NCI-H1048 (cell line): ENCODE results near the gene L3MBTL4.

Source experiments
- DNase-seq: peaks from one replicate; lab custom pipeline; 2025; lab: John Stamatoyannopoulos, UW

Gene L3MBTL4

DNA sequence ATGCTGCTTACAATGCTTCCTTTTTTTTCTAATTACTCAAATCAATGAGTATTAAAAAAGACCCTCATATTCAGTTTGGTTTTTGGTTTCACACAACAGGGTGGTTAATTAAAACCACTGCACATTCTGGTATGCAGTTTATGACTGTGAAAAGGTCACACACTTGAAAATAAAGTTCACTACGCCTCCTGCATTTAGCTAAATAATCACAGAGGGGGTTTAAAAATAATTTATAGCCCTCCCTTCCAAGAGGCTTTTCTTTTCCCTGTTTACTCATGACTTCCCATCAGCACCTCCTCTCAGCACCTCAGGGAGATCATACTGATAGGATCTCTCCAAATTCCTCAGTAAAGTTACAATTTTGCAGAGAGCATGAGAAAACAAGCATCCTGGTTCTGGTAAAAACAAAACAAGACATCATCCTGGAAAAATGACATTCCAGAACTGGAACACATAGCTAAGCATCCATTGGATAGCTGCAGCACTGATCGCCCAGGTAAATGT, 389.9 kb downstream of the L3MBTL4 start:
- no peak for DNase-seq

DNA sequence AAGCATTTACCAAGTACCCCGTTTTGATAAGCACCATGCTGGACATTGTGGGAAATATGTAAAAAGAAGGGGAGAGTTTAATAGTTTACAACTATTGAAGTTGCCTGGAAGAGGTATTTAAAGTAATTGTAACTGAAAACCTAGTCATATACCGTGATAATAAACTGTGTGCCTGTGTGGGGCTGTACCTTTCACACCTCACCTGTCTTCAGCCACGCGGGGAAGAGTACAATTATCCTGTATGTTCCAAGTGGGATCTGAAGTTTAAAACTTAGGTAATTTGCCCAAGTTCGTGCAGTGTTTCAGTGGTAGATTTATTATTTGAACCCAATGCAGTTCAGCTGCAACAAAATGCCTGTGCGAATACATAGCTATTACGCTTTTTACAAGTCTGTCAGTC, 391.2 kb downstream of the L3MBTL4 start:
- no peak for DNase-seq

DNA sequence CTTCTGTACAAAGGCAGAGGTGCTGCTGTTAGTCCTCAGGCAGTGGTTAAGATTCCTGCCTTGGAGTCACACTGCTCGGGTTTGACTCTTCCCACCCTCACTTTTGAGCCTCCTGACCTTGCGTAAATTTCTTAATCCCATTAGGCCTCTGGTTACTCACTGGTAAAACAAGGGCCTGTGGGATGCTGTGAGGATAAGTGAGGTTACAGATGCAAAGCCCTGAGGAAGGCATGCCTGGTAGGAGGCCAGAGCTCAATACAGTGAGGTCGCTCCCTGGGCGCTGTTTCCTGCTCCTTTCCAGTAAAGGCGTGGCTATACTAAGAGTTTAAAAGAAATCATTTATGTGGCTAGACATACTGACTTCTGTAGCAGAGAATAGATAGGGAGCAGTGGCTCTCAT, 391.9 kb downstream of the L3MBTL4 start:
- DNase-seq = no peak

DNA sequence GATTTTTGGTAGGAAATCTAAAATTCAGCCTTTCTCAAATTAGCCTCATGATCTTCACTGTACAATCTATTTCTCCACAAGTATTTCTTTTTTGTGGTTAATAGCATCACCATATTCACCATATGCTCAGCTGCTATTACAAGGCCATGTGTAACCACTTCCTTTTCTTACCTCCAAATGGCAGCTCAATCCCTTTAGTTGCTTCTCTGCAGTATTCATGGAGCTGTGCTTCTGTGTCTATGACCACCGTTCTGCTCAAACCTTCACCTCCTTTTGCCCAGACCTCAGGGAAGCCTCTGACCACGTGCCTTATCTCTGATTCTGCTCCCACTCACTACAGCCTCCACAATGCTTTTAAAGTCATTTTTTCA, 392.7 kb downstream of the L3MBTL4 start:
- DNase-seq = no peak

DNA sequence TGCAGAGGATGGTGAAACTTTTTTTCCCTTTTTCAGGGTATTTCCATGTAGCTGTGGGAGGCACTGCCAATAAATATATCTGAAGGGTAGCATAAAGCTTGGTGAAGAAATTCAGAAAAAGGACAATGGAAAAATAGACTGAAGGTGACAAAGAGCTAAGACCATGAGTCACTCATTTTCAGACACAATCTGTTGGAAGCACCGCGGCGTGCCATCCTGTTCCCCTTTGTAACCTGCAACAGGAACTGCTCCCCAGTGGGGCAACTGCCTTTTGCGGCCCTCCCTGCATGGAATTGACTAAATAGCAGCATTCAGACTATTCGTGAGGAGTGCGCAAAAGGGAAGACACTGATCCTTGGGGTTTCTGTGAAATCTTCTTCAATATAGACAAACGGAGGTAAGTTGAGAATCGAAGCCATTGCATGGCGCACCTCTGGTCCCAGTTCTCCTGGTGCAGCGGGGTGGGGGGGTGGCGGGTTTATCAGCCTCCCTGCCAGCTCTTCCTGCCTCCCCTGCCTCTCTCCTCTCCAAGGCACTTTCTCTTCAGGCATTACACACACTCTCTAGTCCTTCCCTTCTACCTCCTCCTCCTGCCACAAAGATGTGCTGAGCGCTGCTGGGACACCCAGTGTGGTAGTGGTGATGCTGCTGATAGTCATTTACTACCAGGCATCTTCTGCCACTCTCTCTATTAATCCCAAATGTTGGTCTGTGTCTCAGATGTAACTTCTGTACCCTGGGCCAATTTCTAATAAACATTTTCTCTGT, 393.2 kb downstream of the L3MBTL4 start:
- DNase-seq = no peak

DNA sequence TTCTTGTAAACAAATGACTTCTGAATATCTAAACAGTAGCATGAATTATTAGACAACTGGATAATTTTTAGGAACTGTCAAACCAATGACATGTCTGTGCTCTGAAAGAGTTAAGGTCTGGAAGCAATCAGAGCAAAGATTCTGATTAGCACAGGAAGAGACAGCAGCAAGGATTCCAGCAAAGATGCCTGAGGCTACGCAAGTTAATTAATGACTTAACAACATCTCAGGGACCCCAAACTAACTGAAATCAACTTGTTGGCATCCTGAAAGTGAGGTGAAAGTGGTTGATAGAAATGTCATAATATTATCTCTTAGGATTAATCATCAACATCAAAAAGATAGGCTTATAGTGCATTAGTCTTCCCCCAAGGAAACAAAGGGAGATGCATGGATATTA, 396.0 kb downstream of the L3MBTL4 start:
- no peak for DNase-seq

DNA sequence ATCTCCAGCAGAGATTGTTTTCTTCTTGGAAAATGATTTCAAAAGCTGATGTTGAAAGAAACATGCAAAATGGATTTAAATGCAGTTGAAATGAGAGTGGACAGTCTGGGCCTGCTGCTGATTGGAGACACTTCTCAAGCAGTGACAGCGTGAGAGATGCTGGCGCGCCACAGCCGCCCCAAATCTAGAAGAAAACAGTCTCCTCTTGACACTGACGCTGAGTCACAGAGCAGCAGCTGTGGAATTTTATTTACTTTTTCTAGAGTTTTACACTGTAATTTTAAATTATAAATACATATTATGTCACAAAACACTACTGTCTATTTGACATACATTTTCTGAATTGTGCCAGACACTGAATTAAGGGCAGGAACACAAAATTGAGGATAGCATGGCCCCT, 397.5 kb downstream of the L3MBTL4 start:
- no peak for DNase-seq

DNA sequence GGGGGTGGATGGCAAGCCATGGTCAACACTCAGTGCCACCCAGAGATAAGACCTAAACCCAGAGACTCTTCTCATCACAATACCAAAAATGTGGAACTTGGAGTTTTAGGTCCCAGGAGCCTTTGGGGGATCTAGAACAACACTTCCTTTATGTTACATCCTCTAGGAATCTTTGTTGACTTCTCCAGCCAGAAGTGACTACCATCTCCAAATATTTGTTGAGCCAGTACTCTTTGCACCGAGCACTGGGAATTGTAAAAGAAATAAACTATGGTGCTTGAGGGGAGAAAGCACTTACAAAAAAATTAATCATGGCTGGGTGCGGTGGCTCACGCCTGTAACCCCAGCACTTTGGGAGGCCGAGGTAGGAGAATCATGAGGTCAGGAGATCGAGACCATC, 399.3 kb downstream of the L3MBTL4 start:
- no peak for DNase-seq

DNA sequence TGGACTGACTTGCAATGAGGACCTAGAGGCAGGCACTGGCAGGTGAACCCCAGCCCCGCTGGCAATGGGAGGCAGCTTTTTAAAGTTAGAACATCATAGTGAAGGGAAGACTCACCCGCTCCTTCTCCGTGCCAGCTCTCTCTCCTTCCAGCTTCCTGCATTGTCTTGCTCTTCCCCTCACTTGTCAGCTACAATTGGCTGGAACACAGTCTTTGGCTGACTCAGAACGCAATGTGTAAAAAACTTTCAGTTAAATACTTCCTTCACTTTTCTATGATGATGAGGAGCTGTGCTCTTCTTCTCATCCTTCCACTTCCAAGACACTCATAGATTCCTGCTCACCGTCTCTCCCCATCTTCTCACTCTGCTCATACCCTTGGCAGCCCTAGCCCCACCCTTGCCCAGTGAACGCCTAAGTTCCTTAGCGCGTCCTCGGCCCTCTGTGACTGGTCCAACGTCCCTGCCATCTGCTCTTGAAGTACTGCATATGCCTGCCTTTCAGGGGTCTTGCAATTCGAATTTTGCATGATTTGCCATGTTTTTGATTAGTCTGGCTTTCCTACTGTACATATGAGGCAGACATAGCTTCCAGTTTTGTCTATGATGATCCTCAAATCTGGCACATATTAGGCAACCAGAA, 401.4 kb downstream of the L3MBTL4 start:
- no peak for DNase-seq

DNA sequence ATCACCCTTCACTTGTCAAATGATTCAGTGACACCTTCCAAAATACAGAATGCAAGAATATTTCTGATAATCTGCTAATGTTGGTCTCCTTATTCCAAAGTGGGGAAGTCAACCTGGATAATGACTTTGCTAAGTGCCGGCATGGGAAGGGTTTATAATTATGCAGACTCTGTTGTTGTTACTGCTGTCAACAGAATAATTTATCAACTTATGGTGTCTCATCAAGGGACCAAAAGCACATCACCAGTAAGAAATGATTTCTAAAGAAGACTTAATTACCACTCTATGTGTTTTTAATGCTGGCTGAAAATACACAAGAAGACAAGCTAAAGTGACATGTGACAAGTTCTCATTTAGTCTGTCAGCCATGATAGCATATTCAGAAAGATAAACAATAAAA, 403.8 kb downstream of the L3MBTL4 start:
- DNase-seq = no peak

DNA sequence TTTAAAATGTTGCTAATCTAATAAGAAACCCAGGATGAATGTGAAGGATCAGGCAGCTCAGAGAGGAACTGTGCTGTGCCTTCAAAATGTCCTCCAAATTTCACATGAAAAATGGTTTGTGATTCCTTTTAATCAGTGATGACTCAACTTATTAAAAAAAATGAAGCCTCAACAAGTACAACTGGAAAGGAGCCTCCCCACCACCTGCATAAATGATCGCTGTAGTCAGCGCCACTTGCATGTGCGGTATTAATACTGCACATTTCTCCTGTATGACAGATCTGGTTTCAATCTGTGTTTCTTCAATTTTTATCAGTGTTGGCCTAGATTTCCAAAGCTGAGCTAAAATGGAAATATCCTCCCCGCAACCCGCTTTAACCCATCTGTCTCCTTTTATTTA, 404.4 kb downstream of the L3MBTL4 start:
- no peak for DNase-seq

DNA sequence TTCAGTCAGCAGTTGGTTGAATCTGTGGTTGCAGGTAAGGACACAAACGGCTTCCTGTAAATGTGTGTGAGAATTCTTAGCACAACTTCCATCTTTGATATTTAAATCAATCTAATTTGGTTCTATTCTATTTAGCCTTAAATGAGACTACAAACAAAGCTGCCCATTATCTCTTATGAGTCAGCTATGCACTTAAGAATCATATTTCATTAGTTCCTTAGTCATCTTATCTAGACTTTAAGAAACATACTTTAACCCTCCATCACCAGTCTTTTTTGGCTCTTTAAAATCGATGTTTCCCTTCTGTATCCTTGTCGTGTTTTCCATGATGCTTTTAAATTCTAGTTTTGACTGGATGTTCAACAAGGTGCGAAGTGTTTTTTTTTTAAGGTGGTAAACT, 405.0 kb downstream of the L3MBTL4 start:
- no peak for DNase-seq

DNA sequence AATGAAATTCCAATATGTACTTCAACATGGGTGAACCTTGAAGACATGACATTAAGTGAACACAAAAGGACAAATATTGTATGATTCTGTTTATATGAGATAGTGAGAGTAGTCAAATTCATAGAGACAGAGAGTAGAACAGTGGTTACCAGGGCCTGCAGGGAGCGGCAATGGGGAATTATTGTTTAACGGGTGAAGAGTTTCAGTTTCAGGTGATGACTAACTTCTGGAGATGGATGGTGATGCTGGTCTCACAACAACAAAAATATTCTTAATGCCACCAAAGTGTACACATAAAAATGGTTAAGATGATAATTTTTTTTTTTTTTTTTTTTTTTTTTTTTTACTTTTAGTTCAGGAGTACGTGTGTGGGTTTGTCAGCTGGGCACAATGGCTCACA, 410.0 kb downstream of the L3MBTL4 start:
- DNase-seq = no peak

DNA sequence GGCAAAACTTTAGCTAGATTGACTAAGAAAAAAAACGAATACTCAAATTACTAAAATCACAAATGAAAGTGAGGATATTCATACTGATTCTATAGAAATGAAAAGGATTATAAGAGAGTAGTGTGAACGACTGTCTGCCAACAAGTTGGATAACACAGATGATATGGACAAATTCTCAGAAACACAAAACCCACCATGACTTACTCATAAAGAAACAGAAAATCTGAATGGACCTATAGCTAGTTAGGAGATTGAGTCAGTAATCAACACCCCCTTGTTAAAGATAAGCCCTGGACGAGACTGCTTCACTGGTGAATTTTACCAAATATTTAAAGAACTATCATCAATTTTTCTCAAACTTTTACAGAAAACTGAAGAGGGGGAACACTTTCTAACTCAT, 410.6 kb downstream of the L3MBTL4 start:
- DNase-seq = no peak

DNA sequence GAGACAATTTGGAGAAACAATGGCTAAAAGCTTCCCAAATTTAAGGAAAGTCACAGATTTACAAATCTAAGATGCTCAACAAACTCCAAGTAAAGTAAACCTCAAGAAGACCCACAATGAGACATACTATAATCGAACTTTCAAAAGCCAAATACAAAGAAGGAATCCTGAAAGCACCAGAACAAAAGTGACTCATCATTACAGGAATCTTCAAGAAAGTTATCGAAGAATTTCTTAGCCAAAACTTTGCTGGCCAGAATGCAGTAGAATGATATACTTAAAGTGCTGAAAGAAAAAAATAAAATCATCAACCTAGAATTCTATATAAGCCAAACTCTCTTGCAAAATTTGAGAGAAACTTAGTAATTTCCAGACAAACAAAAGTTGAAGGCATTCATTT, 412.8 kb downstream of the L3MBTL4 start:
- no peak for DNase-seq

DNA sequence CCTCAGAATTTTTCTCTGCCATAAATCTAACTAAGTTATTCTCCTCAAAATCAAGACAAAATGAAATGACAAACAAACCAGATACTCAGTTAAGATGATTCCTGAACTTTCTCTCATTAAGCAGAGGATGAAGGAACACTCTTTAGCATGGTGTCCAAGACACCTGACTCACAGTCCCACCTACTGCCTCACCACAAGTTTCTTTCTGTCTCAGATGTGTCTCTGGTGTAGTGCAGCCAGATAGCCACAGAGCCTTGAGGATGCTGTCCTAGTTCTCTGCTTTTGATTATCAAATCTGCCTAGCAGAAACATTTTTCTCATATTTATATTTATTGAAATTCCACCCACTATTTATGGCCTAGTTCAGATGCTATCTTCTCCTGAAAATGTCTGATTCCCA, 415.8 kb downstream of the L3MBTL4 start:
- no peak for DNase-seq

DNA sequence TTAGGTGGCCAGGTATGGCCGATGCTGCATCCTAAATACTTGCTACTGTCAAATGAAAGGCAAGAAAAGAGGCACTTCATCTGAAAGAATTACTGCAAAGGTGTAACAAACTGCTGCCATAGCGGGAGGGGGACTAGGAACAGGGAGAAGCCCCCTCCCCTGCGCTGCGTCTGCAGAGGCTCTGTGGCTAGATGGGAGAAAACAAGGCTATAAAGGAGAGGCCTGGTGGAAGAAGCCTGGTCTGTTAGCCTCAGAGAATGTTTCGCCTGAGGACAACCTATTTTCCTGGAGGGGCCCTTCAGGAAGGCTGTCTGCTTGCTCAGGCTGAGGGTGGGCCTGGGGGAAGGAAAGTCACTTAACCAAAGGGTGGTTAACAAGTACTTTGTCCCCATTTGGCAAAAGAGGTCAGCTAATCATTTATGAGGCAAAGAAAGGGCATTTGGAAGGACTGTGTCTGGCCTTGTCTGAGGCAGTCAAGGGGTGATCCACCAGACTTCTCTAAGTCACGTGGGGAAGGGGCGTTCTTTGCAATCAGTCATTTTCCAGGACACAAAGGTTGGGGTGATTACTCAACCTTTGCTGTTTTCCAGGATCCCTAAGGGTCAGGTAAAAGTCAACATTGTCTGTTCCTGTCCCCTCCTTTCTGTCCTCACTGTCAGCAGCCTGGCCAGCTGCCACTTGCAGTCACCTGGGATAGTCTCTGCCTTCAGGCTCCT, 416.4 kb downstream of the L3MBTL4 start:
- DNase-seq = no peak

DNA sequence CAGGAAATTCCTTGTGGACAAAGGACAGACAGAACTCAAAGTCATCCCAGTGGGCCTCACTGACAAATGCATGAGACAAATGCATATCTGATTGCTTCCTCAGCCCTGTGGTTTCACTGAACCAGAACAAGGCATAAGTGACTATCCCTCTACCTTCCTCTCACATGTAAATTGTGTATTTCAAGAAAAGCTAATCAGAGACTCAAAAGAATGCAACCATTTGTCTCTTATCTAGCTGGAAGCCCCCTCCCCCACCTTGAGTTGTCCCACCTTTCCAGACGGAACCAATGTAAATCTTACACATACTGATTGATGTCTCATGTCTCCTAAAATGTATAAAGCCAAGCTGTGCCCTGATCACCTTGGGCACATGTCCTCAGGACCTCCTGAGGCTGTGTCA, 417.4 kb downstream of the L3MBTL4 start:
- DNase-seq = no peak

DNA sequence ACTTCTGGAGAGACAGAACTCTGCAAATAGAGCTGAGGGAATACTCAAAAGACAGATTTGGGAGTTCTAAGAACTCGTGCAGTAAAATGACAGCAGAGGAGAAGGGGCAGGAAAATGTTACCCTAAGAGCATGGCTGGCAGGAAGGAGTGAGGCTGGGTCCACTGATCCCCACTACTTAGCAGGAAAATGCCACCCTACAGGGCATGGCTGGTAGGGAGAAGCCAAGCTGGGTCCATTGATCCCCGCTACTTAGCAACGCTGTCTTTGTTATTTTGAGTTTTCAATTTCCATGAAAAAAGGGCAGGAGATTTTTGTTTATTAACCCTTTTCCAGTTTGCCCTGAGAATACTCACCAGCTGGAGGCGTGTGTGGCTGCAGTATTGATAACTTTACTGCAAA, 419.1 kb downstream of the L3MBTL4 start:
- no peak for DNase-seq

DNA sequence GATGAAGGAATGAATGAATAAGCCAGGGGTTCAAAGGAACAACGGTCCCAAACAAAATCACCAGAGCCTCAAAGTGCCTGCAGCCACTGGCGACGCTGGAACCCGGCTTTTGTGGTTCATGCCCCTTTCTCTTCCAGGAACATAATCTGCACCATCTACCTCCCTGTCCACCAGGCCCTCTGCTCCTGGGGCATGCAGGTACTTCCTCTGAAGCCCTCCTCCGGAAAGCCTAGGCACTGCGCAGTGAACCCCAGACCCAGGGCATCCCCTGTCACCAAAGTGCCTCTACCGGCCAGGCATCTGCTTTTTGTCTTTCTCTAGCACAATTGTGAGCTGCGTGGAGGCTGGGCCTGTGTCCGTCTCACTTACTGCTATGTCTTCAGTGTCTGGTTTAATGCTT, 420.8 kb downstream of the L3MBTL4 start:
- no peak for DNase-seq

DNA sequence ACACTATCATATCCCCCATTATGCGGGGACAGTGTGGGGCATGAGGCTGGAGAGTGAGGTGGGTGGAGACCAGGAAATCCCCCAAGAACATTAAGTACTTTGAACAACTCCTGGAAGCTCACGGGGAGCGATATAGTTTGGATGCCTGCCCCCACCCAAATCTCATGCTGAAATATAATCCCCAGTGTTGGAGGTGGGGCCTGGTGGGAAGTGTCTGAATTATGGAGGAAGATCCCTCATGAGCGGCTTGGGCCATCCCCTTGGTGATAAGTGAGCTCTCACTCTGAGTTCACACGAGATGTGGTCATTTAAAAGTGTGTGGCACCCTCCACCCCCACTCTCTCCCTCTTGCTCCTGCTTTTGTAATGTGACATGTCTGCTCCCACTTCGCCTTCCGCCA, 422.3 kb downstream of the L3MBTL4 start:
- no peak for DNase-seq

DNA sequence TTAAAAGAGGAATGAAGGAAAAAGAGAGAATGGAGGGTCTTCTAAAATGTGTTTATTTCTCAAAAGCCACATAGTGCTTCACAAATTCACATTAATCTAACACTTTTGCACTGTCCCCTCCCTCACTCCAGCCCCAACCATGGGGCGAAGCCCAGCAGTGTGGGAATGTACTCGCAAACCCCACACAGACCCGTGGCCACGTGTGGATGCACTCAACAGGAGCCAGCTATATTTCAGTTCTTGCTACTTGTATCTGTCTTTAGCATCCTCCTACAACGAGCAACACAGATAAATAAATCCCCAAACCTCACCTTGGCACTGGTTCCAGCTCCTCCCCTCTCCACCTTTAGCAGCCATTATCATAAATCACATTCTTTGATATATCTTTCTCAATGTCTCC, 427.5 kb downstream of the L3MBTL4 start:
- DNase-seq = no peak

DNA sequence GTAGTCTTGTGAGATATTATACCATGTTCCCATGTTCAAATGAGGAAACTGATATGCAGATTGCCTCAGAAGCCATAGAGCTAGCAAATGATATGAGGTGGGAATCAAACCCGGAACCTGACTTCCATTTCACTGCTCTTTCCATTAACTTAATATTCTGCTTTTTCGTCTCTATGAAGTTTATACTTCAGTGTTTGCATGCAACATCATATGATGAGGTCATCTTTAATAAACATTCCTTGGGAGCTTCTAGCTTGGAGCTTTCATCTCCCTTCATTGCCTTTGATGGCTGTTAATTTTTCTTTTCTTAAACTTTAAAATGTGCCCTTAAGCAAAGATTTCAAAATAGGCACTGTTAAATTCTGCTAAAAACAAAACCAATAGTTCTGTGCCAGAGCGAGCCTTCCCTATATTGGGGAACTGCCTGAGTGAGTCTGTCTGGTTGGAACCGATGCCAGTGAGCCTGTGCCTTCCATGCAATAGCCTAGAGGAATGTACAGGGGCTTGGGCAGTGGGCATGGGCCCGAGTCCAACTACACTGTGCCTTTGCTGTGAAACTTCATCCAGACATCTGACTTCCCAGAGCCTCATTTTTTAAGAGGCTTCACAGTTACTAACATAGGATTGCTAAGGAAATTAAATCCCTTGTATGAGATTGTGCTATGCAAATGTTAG, 428.3 kb downstream of the L3MBTL4 start:
- no peak for DNase-seq
